22Rv1 (cell line): Measurements from ENCODE around the gene SFMBT1.

Experiments used
- ZFX ChIP-seq: fragments of 450-650 bp; IDR thresholded peaks from 2 replicates; pipeline ENCODE4 v1.6.1; 2017; ENCODE audit warnings: antibody characterized with exemption, borderline replicate concordance
- TF ChIP-seq, protein P1 (sequence below): fragments of 450-650 bp; IDR thresholded peaks from 2 replicates; pipeline ENCODE4 v1.5.1; 2017; ENCODE audit warnings: mild to moderate bottlenecking

DNA sequence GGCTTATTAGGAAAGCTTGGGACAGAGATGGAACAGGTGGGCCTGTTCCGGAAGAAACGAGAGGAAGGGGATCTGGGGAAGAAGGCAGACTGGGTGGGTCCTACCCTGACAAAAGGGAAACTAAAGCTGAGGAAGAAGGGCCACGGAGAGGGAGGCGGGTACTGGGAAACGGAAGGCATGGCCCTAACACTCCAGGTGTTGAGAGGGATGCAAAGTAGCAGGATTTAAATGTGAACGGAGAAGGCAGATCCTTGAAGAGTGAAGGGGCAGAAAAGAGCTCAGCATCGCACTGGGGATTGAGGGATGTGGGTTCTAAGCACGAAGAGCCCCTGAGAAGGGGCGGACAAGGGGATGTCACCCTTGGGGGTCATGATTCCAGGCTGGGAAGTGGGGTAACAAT, 149.3 kb downstream of the SFMBT1 start:
- TF ChIP-seq, protein P1, sequence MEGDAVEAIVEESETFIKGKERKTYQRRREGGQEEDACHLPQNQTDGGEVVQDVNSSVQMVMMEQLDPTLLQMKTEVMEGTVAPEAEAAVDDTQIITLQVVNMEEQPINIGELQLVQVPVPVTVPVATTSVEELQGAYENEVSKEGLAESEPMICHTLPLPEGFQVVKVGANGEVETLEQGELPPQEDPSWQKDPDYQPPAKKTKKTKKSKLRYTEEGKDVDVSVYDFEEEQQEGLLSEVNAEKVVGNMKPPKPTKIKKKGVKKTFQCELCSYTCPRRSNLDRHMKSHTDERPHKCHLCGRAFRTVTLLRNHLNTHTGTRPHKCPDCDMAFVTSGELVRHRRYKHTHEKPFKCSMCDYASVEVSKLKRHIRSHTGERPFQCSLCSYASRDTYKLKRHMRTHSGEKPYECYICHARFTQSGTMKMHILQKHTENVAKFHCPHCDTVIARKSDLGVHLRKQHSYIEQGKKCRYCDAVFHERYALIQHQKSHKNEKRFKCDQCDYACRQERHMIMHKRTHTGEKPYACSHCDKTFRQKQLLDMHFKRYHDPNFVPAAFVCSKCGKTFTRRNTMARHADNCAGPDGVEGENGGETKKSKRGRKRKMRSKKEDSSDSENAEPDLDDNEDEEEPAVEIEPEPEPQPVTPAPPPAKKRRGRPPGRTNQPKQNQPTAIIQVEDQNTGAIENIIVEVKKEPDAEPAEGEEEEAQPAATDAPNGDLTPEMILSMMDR, result no peak
- no peak for TF ChIP-seq ZFX
